HepG2 (cell line): ENCODE data around the gene ZNF581. TPM values are rescaled to one million over a fixed set of nuclear protein-coding genes. Genes with fewer than 3 reads are reported as not detected.

Source experiments
- AKAP8 ChIP-seq: sonication (generic); formaldehyde crosslinking; IDR thresholded peaks from 2 replicates; pipeline ENCODE4 v1.5.1; 2020; ENCODE audit warnings: mild to moderate bottlenecking, missing genetic modification reagents
- BCL6 ChIP-seq: IDR thresholded peaks from 2 replicates; pipeline ENCODE4 v1.6.1; 2016; ENCODE audit warnings: missing genetic modification reagents, missing compliant biosample characterization
- CHD4 ChIP-seq: fragments of 200-600 bp; sonication (generic); IDR thresholded peaks from 2 replicates; pipeline ENCODE4 v1.7.0; 2017; ENCODE audit warnings: mild to moderate bottlenecking, low read length, borderline replicate concordance
- MAF1 ChIP-seq: sonication (generic); formaldehyde crosslinking; IDR thresholded peaks from 2 replicates; pipeline ENCODE4 v1.5.0; 2020; ENCODE audit warnings: missing genetic modification reagents, borderline replicate concordance
- NCOA2 ChIP-seq: sonication (generic); formaldehyde crosslinking; IDR thresholded peaks from 2 replicates; pipeline ENCODE4 v1.8.0; 2022; ENCODE audit warnings: inconsistent platforms
- PHB2 ChIP-seq: fragments of 450-650 bp; IDR thresholded peaks from 2 replicates; pipeline ENCODE4 v1.6.1; 2018; ENCODE audit not compliant: partially characterized antibody
- SIX4 ChIP-seq: sonication (generic); formaldehyde crosslinking; IDR thresholded peaks from 2 replicates; pipeline ENCODE4 v1.4.0; 2020; ENCODE audit warnings: missing genetic modification reagents
- SP140L ChIP-seq: sonication (generic); formaldehyde crosslinking; IDR thresholded peaks from 2 replicates; pipeline ENCODE4 v1.4.0; 2020; ENCODE audit warnings: missing genetic modification reagents, borderline replicate concordance
- TAF15 ChIP-seq: fragments of 200-400 bp; formaldehyde crosslinking; IDR thresholded peaks from one replicate; pipeline ENCODE4 v1.6.1; 2018; ENCODE audit warnings: mild to moderate bottlenecking, low read depth, low read length; ENCODE audit not compliant: poor library complexity, severe bottlenecking
- TEAD2 ChIP-seq: sonication (generic); formaldehyde crosslinking; IDR thresholded peaks from 2 replicates; pipeline ENCODE4 v1.9.0; 2021; ENCODE audit warnings: missing genetic modification reagents
- ZKSCAN5 ChIP-seq: sonication (generic); formaldehyde crosslinking; IDR thresholded peaks from 2 replicates; pipeline ENCODE4 v1.5.1; 2020; ENCODE audit warnings: mild to moderate bottlenecking, missing genetic modification reagents
- ZNF17 ChIP-seq: sonication (generic); formaldehyde crosslinking; IDR thresholded peaks from 2 replicates; pipeline ENCODE4 v1.5.0; 2020; ENCODE audit warnings: mild to moderate bottlenecking, missing genetic modification reagents
- ZNF556 ChIP-seq: sonication (generic); formaldehyde crosslinking; IDR thresholded peaks from 2 replicates; pipeline ENCODE4 v1.4.0; 2020; ENCODE audit warnings: mild to moderate bottlenecking, missing genetic modification reagents, borderline replicate concordance
- ZNF570 ChIP-seq: sonication (generic); formaldehyde crosslinking; IDR thresholded peaks from 2 replicates; pipeline ENCODE4 v1.4.0; 2020; ENCODE audit warnings: mild to moderate bottlenecking, missing genetic modification reagents, borderline replicate concordance
- ZNF772 ChIP-seq: sonication (generic); formaldehyde crosslinking; IDR thresholded peaks from 2 replicates; pipeline ENCODE4 v1.5.0; 2020; ENCODE audit warnings: mild to moderate bottlenecking, missing genetic modification reagents
- polyA plus RNA-seq, 8 experiments: library from polyadenylated mRNA; depleted of rRNA in 3 of 8; stranded (reverse) in 7 of 8; unstranded in 1 of 8; fragments of >200 nt; fragmentation: Illumina TruSeq in 4 of 8; extraction: Trizol in 4 of 8; gene quantifications; 2 replicates each; pipeline versions ENCODE4 v1.2.1 to v1.2.3, GENCODE V29; 2011 to 2016; ENCODE audit warnings: low read depth in 4 of 8, missing spikeins in 1 of 8, mixed read lengths in 1 of 8; ENCODE audit not compliant: insufficient read depth in 1 of 8
- total RNA-seq, 5 experiments: library from RNA; depleted of rRNA; stranded (reverse); fragments of >200 nt; fragmentation: Illumina TruSeq; extraction: Trizol; gene quantifications; 2 replicates each; pipeline ENCODE4 v1.2.3, GENCODE V29; 2016; ENCODE audit warnings: low read depth in 1 of 5
- TF ChIP-seq, protein P1 (sequence below): sonication (generic); formaldehyde crosslinking; IDR thresholded peaks from 2 replicates; pipeline ENCODE4 v1.4.0; 2020; ENCODE audit warnings: mild to moderate bottlenecking, missing genetic modification reagents
- TF ChIP-seq, protein P2 (sequence below), 2 experiments: fragments of 450-650 bp in 1 of 2; sonication (generic) in 1 of 2; formaldehyde crosslinking in 1 of 2; IDR thresholded peaks; 2 replicates each; pipeline versions ENCODE4 v1.6.1 to v1.8.0; 2016 to 2022; ENCODE audit warnings: antibody characterized with exemption in 1 of 2, mild to moderate bottlenecking in 1 of 2, missing genetic modification reagents in 1 of 2
- TF ChIP-seq, protein P3 (sequence below): sonication (generic); formaldehyde crosslinking; IDR thresholded peaks from 2 replicates; pipeline ENCODE4 v1.5.0; 2020; ENCODE audit warnings: mild to moderate bottlenecking, missing genetic modification reagents, borderline replicate concordance

Gene ZNF581
- total and polyA plus RNA-seq, 2 of the 13 experiments (the other 11 are each of a cell fraction or from before 2014, with no cell fraction given), result 19.6 to 49.5 TPM

DNA sequence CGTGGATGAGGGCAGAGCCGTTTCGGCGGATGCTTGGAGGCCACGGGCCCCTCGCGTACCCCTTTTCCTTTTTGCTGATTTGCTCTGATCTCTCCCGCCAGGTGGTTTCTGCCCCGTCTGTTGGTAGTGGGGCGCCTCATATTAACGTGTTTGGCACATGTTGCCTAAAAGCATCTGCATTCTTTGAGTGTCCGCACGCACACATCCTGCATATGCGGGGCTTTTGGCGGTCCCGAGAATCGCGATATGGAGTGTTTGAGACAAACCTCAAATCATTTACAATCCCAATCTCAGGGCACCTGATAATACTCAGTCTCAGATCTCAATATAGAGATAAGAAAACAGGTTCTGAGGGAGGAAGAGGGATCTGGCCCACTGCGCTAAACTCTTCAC, 12.2 kb downstream of the ZNF581 start (continued):
- TF ChIP-seq, protein P1, sequence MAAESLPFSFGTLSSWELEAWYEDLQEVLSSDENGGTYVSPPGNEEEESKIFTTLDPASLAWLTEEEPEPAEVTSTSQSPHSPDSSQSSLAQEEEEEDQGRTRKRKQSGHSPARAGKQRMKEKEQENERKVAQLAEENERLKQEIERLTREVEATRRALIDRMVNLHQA (CRISPR knock-in tag), result no peak
- 0 out of 2 replicates have a peak, but pooled peaks have one; percentile 25 for TF ChIP-seq ZNF17 (CRISPR knock-in tag)
- TF ChIP-seq SIX4 (CRISPR knock-in tag), result no peak
- TF ChIP-seq, protein P2, sequence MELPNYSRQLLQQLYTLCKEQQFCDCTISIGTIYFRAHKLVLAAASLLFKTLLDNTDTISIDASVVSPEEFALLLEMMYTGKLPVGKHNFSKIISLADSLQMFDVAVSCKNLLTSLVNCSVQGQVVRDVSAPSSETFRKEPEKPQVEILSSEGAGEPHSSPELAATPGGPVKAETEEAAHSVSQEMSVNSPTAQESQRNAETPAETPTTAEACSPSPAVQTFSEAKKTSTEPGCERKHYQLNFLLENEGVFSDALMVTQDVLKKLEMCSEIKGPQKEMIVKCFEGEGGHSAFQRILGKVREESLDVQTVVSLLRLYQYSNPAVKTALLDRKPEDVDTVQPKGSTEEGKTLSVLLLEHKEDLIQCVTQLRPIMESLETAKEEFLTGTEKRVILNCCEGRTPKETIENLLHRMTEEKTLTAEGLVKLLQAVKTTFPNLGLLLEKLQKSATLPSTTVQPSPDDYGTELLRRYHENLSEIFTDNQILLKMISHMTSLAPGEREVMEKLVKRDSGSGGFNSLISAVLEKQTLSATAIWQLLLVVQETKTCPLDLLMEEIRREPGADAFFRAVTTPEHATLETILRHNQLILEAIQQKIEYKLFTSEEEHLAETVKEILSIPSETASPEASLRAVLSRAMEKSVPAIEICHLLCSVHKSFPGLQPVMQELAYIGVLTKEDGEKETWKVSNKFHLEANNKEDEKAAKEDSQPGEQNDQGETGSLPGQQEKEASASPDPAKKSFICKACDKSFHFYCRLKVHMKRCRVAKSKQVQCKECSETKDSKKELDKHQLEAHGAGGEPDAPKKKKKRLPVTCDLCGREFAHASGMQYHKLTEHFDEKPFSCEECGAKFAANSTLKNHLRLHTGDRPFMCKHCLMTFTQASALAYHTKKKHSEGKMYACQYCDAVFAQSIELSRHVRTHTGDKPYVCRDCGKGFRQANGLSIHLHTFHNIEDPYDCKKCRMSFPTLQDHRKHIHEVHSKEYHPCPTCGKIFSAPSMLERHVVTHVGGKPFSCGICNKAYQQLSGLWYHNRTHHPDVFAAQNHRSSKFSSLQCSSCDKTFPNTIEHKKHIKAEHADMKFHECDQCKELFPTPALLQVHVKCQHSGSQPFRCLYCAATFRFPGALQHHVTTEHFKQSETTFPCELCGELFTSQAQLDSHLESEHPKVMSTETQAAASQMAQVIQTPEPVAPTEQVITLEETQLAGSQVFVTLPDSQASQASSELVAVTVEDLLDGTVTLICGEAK (IDR thresholded peaks at IDR 0.05), result no peak
- TF ChIP-seq, protein P2 (CRISPR knock-in tag; IDR thresholded peaks at IDR 0.05), result no peak
- TF ChIP-seq TEAD2 (CRISPR knock-in tag), result no peak
- no peak for TF ChIP-seq TAF15
- TF ChIP-seq, protein P3, sequence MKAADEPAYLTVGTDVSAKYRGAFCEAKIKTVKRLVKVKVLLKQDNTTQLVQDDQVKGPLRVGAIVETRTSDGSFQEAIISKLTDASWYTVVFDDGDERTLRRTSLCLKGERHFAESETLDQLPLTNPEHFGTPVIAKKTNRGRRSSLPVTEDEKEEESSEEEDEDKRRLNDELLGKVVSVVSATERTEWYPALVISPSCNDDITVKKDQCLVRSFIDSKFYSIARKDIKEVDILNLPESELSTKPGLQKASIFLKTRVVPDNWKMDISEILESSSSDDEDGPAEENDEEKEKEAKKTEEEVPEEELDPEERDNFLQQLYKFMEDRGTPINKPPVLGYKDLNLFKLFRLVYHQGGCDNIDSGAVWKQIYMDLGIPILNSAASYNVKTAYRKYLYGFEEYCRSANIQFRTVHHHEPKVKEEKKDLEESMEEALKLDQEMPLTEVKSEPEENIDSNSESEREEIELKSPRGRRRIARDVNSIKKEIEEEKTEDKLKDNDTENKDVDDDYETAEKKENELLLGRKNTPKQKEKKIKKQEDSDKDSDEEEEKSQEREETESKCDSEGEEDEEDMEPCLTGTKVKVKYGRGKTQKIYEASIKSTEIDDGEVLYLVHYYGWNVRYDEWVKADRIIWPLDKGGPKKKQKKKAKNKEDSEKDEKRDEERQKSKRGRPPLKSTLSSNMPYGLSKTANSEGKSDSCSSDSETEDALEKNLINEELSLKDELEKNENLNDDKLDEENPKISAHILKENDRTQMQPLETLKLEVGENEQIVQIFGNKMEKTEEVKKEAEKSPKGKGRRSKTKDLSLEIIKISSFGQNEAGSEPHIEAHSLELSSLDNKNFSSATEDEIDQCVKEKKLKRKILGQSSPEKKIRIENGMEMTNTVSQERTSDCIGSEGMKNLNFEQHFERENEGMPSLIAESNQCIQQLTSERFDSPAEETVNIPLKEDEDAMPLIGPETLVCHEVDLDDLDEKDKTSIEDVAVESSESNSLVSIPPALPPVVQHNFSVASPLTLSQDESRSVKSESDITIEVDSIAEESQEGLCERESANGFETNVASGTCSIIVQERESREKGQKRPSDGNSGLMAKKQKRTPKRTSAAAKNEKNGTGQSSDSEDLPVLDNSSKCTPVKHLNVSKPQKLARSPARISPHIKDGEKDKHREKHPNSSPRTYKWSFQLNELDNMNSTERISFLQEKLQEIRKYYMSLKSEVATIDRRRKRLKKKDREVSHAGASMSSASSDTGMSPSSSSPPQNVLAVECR (CRISPR knock-in tag), result 0 out of 2 replicates have a peak, but pooled peaks have one; percentile 4
- TF ChIP-seq PHB2, result no peak
- TF ChIP-seq AKAP8 (CRISPR knock-in tag), result no peak
- no peak for TF ChIP-seq ZNF570
- no peak for TF ChIP-seq ZKSCAN5 (CRISPR knock-in tag)
- TF ChIP-seq ZNF772, result no peak
- TF ChIP-seq ZNF556, result no peak
- no peak for TF ChIP-seq CHD4
- no peak for TF ChIP-seq BCL6 (CRISPR knock-in tag)
- 0 out of 2 replicates have a peak, but pooled peaks have one; percentile 4 for TF ChIP-seq NCOA2 (CRISPR knock-in tag)
- TF ChIP-seq MAF1, result 0 out of 2 replicates have a peak, but pooled peaks have one; percentile 12
- TF ChIP-seq SP140L (CRISPR knock-in tag), result no peak
